GM12878 (cell line): Measurements from ENCODE around the gene UTS2R. TPM values are rescaled to one million over a fixed set of nuclear protein-coding genes. Genes with fewer than 3 reads are reported as not detected.

Experiments used
- ATAC-seq: fragments of 200-7000 bp; cut with Tn5 transposase; 3 replicates; pipeline ENCODE4 v1.9.1; 2020; ENCODE audit warnings: mild to moderate bottlenecking, moderate library complexity
- BruUV-seq: library from RNA; stranded (reverse); fragments of 400-500 nt; replicated peaks from 2 replicates; lab custom pipeline; 2021; lab: Mats Ljungman, UMichigan
- CTCF ChIA-PET: fragments of 300-600 bp; sonication (Branson Sonifier 250); formaldehyde crosslinking; extraction: SDS; loops from one replicate; lab custom pipeline; 2021; ENCODE audit warnings: inconsistent platforms; lab: Yijun Ruan, JAX
- POLR2A ChIA-PET: fragments of 350-600 bp; formaldehyde crosslinking; extraction: SDS; loops from one replicate; lab custom pipeline; 2021; ENCODE audit warnings: inconsistent platforms; lab: Charles Lee
- RAD21 ChIA-PET: fragments of 300-600 bp; sonication (Branson Sonifier 250); formaldehyde crosslinking; loops from one replicate; lab custom pipeline; 2023; ENCODE audit warnings: antibody characterized with exemption; ENCODE audit not compliant: unreplicated experiment; lab: Charles Lee
- SMC1A ChIA-PET: fragments of 300-600 bp; sonication (Branson Sonifier 250); formaldehyde crosslinking; loops from one replicate; lab custom pipeline; 2023; ENCODE audit not compliant: unreplicated experiment, uncharacterized antibody; lab: Charles Lee
- DNase-seq: peaks from one replicate; pipeline ENCODE4 v3.0.0-alpha.2; 2011; ENCODE audit warnings: low read depth, low spot score
- FAIRE-seq: peaks from 3 replicates; lab custom pipeline; 2011; peaks lifted over from hg19 to GRCh38; lab: Jason Lieb, UNC
- H2AFZ ChIP-seq: 2 replicates; pipeline ENCODE4 v1.6.0; 2011; ENCODE audit warnings: low read depth, low read length, control low read depth; ENCODE audit not compliant: control insufficient read depth
- H3K27ac ChIP-seq: 2 replicates; pipeline ENCODE4 v1.5.1; 2011; ENCODE audit warnings: control low read depth; ENCODE audit not compliant: control insufficient read depth, insufficient read depth
- H3K27me3 ChIP-seq, 2 experiments: replicated peaks in 1 of 2; 2 replicates each; pipeline versions ENCODE4 v1.6.0 to v1.6.1; 2011; ENCODE audit warnings: low read length in 1 of 2; ENCODE audit not compliant: control insufficient read depth in 2 of 2, insufficient read depth in 2 of 2
- H3K36me3 ChIP-seq, 2 experiments: 2 replicates each; pipeline ENCODE4 v1.5.1; 2011; ENCODE audit warnings: low read length in 1 of 2; ENCODE audit not compliant: control insufficient read depth in 2 of 2, insufficient read depth in 2 of 2
- H3K4me1 ChIP-seq: 2 replicates; pipeline ENCODE4 v1.6.1; 2011; ENCODE audit warnings: mild to moderate bottlenecking, low read length, moderate library complexity, mixed read lengths; ENCODE audit not compliant: control insufficient read depth, insufficient read depth
- H3K4me2 ChIP-seq: 2 replicates; pipeline ENCODE4 v1.6.0; 2011; ENCODE audit warnings: control low read depth; ENCODE audit not compliant: control insufficient read depth, insufficient read depth
- H3K4me3 ChIP-seq: fragments of 200-600 bp; sonication (generic); 2 replicates; pipeline ENCODE4 v1.5.1; 2016
- H3K79me2 ChIP-seq: 2 replicates; pipeline ENCODE4 v1.6.0; 2011; ENCODE audit warnings: low read length; ENCODE audit not compliant: control insufficient read depth, insufficient read depth
- H3K9ac ChIP-seq: 2 replicates; pipeline ENCODE4 v1.8.0; 2011; ENCODE audit warnings: low read length, control low read depth, mixed read lengths; ENCODE audit not compliant: control insufficient read depth, insufficient read depth
- H3K9me3 ChIP-seq: replicated peaks from 3 replicates; pipeline ENCODE4 v1.5.1; 2011; ENCODE audit warnings: mild to moderate bottlenecking, low read length; ENCODE audit not compliant: control insufficient read depth, insufficient read depth
- H4K20me1 ChIP-seq: 2 replicates; pipeline ENCODE4 v1.6.0; 2011; ENCODE audit not compliant: control insufficient read depth, insufficient read depth
- CREB1 ChIP-seq: IDR thresholded peaks from 2 replicates; pipeline ENCODE4 v1.6.1; 2012; ENCODE audit warnings: low read depth, mild to moderate bottlenecking, inconsistent platforms
- EZH2 ChIP-seq: IDR thresholded peaks from 2 replicates; pipeline ENCODE4 v1.6.1; 2012; ENCODE audit warnings: low read depth, mild to moderate bottlenecking, control low read depth, inconsistent platforms, low read length, borderline replicate concordance; ENCODE audit not compliant: control insufficient read depth
- MEF2B ChIP-seq: fragments of 450-650 bp; IDR thresholded peaks from 2 replicates; pipeline ENCODE4 v1.6.1; 2018; ENCODE audit warnings: mild to moderate bottlenecking, moderate library complexity; ENCODE audit not compliant: partially characterized antibody, poor library complexity, severe bottlenecking
- NFYB ChIP-seq: IDR thresholded peaks from 2 replicates; pipeline ENCODE4 v1.6.1; 2011; ENCODE audit warnings: low read depth, mild to moderate bottlenecking, low read length, improper control_type of control experiment, moderate library complexity; ENCODE audit not compliant: insufficient read depth
- NR2C1 ChIP-seq: fragments of 450-650 bp; IDR thresholded peaks from 2 replicates; pipeline ENCODE4 v1.6.1; 2017; ENCODE audit warnings: antibody characterized with exemption, mild to moderate bottlenecking, moderate library complexity
- RAD51 ChIP-seq: fragments of 450-650 bp; IDR thresholded peaks from 2 replicates; pipeline ENCODE4 v1.6.1; 2016; ENCODE audit warnings: moderate library complexity, mild to moderate bottlenecking, inconsistent platforms
- SP1 ChIP-seq: IDR thresholded peaks from one replicate; pipeline ENCODE4 v1.6.1; 2011; ENCODE audit warnings: low read depth, low read length
- SREBF1 ChIP-seq: IDR thresholded peaks from 2 replicates; pipeline ENCODE4 v1.6.1; 2012; ENCODE audit warnings: mild to moderate bottlenecking, low read length
- SUPT20H ChIP-seq: IDR thresholded peaks from 2 replicates; pipeline ENCODE4 v1.6.1; 2011; ENCODE audit warnings: low read depth, mild to moderate bottlenecking, low read length, moderate library complexity, borderline replicate concordance; ENCODE audit not compliant: control insufficient read depth
- YBX1 ChIP-seq: fragments of 450-650 bp; IDR thresholded peaks from 2 replicates; pipeline ENCODE4 v1.6.1; 2016; ENCODE audit warnings: antibody characterized with exemption
- ZNF24 ChIP-seq: fragments of 450-650 bp; IDR thresholded peaks from 2 replicates; pipeline ENCODE4 v1.6.1; 2017; ENCODE audit warnings: antibody characterized with exemption, mild to moderate bottlenecking
- WGBS: methylation state at CpG from one replicate; pipeline ENCODE4 v1.1.6; 2016; ENCODE audit warnings: low lambda C conversion rate; ENCODE audit not compliant: insufficient replicate concordance, insufficient coverage; ENCODE audit errors: missing lambda C conversion rate; 5-methylcytosine and 5-hydroxymethylcytosine counted together
- in situ Hi-C: fragments of 300-500 bp; cut with MboI; formaldehyde crosslinking; loops from 9 replicates; pipeline ENCODE4 v1.14.3; 2018; ENCODE audit warnings: mixed read lengths
- intact Hi-C: fragments of 100-400 bp; cut with micrococcal nuclease; formaldehyde crosslinking; loops from one replicate; pipeline ENCODE4 v1.14.2; 2022; ENCODE audit not compliant: unreplicated experiment
- polyA plus RNA-seq, 11 experiments: library from polyadenylated mRNA; depleted of rRNA in 4 of 11; unstranded in 6 of 11; stranded (reverse) in 5 of 11; fragments of >200 nt; fragmentation: Nextera tagmentation in 4 of 11; fragmentation: Illumina TruSeq in 1 of 11; extraction: Ambion mirVana in 4 of 11; extraction: Trizol in 1 of 11; gene quantifications; 1 replicate in 1 of 11; 2 replicates in 10 of 11; pipeline versions ENCODE4 v1.2.1 to v1.2.3, GENCODE V29; 2011 to 2016; ENCODE audit warnings: inconsistent platforms in 2 of 11, missing spikeins in 2 of 11, low read depth in 1 of 11
- total RNA-seq, 4 experiments: library from RNA; depleted of rRNA in 3 of 4; stranded (reverse); fragments of >200 nt in 3 of 4; fragmentation: Illumina TruSeq in 1 of 4; extraction: Trizol in 1 of 4; gene quantifications; 2 replicates each; pipeline versions ENCODE4 v1.2.1 to v1.2.3, GENCODE V29; 2013 to 2021

Gene UTS2R
- total and polyA plus RNA-seq, 10 of the 15 experiments (the other 5 are each of a cell fraction or from before 2014, with no cell fraction given), result 0.04 to 0.36 (median 0.11) TPM; not detected in 6

GRCh38 chr17:82366749-82367148, 4.8 kb upstream of the UTS2R start:
- Histone ChIP-seq H4K20me1 (no peaks in the 10 kb centered on the region), H3K4me3 (no peak overlapping the region), H2AFZ (no peak overlapping the region), H3K4me1 (peaks cover 7% of the 10 kb centered on the region), H3K79me2 (no peaks in the 10 kb centered on the region), H3K36me3 (no peaks in the 10 kb centered on the region), H3K9ac (no peak overlapping the region), H3K4me2 (no peak overlapping the region), H3K27ac (no peak overlapping the region), H3K27me3 (no peaks in the 10 kb centered on the region), H3K9me3 (no peaks in the 10 kb centered on the region)
- POLR2A ChIA-PET, result no interaction called here
- CTCF ChIA-PET, result interaction anchor here (0.8 to 1.3 kb wide), 5 partner anchors 8 to 47 kb away, joined by 3 to 6 read pairs (median 4); partner anchors contain the start of gene TEX19
- DNase-seq (no peak), ATAC-seq (no peak), FAIRE-seq (no peak)
- 82% methylated on average over 7 of the region's 7 CpGs for WGBS
- no TSS peak for BruUV-seq
- RAD21 ChIA-PET, result interaction anchor here (1.0 kb wide), 1 partner anchor 14 kb away, joined by 3 read pairs; no protein-coding TSS in a partner anchor
- intact Hi-C loops, result loop anchor here (5.0 kb wide), 1 partner anchor 36 kb away; no protein-coding TSS in a partner anchor
- TF ChIP-seq CREB1, result no peak
- TF ChIP-seq RAD51, result no peak
- no peak for TF ChIP-seq ZNF24
- SMC1A ChIA-PET, result interaction anchor here (0.7 to 1.0 kb wide), 3 partner anchors 9 to 24 kb away, joined by 3 read pairs; no protein-coding TSS in a partner anchor
- in situ Hi-C loops, result no loop called here

- CTCF ChIA-PET, result no interaction called here
- RAD21 ChIA-PET, result no interaction called here
- H3K9ac ChIP-seq, result no peak overlapping the region
- H3K4me2 ChIP-seq, result no peak overlapping the region
- WGBS, result 76% methylated on average over 14 of the region's 14 CpGs
- TF ChIP-seq SP1 (peak; percentile 41), NR2C1 (peak; percentile 40), EZH2 (no peak), YBX1 (no peak), SREBF1 (no peak), MEF2B (peak; percentile 59), NFYB (peak; percentile 83), SUPT20H (no peak)
- peaks cover 0 to 4% of the 10 kb centered on the region in 2 experiments; a peak in 1 of 4 replicates for H3K27me3 ChIP-seq
- in situ Hi-C loops (no loop called here), intact Hi-C loops (loop anchor here (5.0 kb wide), 1 partner anchor 34 kb away; no protein-coding TSS in a partner anchor)
- H3K27ac ChIP-seq, result no peak overlapping the region
- H3K4me1 ChIP-seq, result peaks cover 10% of the 10 kb centered on the region
- BruUV-seq, result no TSS peak
- ATAC-seq (peak; percentile 84), DNase-seq (no peak), FAIRE-seq (no peak)
- POLR2A ChIA-PET, result interaction anchor here (0.7 to 1.2 kb wide), 3 partner anchors 15 to 834 kb away, joined by 3 to 6 read pairs (median 3); no protein-coding TSS in a partner anchor
- H3K9me3 ChIP-seq, result no peaks in the 10 kb centered on the region
- no peak overlapping the region for H3K4me3 ChIP-seq
- no peaks in the 10 kb centered on the region for H3K79me2 ChIP-seq
- no peaks in the 10 kb centered on the region for H3K36me3 ChIP-seq
- H4K20me1 ChIP-seq, result no peaks in the 10 kb centered on the region
- H2AFZ ChIP-seq, result no peak overlapping the region
- SMC1A ChIA-PET, result no interaction called here
Observed at GRCh38 chr17:82367724-82368524, 3.6 kb upstream of the UTS2R start.
